GM12878 (cell line): ENCODE results near the gene NXN. TPM values are rescaled to one million over a fixed set of nuclear protein-coding genes. Genes with fewer than 3 reads are reported as not detected.

ENCODE experiments used
- ATAC-seq: fragments of 200-7000 bp; cut with Tn5 transposase; 3 replicates; pipeline ENCODE4 v1.9.1; 2020; ENCODE audit warnings: mild to moderate bottlenecking, moderate library complexity
- BruUV-seq: library from RNA; stranded (reverse); fragments of 400-500 nt; replicated peaks from 2 replicates; lab custom pipeline; 2021; lab: Mats Ljungman, UMichigan
- CTCF ChIA-PET: fragments of 300-600 bp; sonication (Branson Sonifier 250); formaldehyde crosslinking; extraction: SDS; loops from one replicate; lab custom pipeline; 2021; ENCODE audit warnings: inconsistent platforms; lab: Yijun Ruan, JAX
- POLR2A ChIA-PET: fragments of 350-600 bp; formaldehyde crosslinking; extraction: SDS; loops from one replicate; lab custom pipeline; 2021; ENCODE audit warnings: inconsistent platforms; lab: Charles Lee
- RAD21 ChIA-PET: fragments of 300-600 bp; sonication (Branson Sonifier 250); formaldehyde crosslinking; loops from one replicate; lab custom pipeline; 2023; ENCODE audit warnings: antibody characterized with exemption; ENCODE audit not compliant: unreplicated experiment; lab: Charles Lee
- SMC1A ChIA-PET: fragments of 300-600 bp; sonication (Branson Sonifier 250); formaldehyde crosslinking; loops from one replicate; lab custom pipeline; 2023; ENCODE audit not compliant: unreplicated experiment, uncharacterized antibody; lab: Charles Lee
- DNase-seq: peaks from one replicate; pipeline ENCODE4 v3.0.0-alpha.2; 2011; ENCODE audit warnings: low read depth, low spot score
- FAIRE-seq: peaks from 3 replicates; lab custom pipeline; 2011; peaks lifted over from hg19 to GRCh38; lab: Jason Lieb, UNC
- H2AFZ ChIP-seq: 2 replicates; pipeline ENCODE4 v1.6.0; 2011; ENCODE audit warnings: low read depth, low read length, control low read depth; ENCODE audit not compliant: control insufficient read depth
- H3K27ac ChIP-seq: 2 replicates; pipeline ENCODE4 v1.5.1; 2011; ENCODE audit warnings: control low read depth; ENCODE audit not compliant: control insufficient read depth, insufficient read depth
- H3K27me3 ChIP-seq, 2 experiments: replicated peaks in 1 of 2; 2 replicates each; pipeline versions ENCODE4 v1.6.0 to v1.6.1; 2011; ENCODE audit warnings: low read length in 1 of 2; ENCODE audit not compliant: control insufficient read depth in 2 of 2, insufficient read depth in 2 of 2
- H3K36me3 ChIP-seq, 2 experiments: 2 replicates each; pipeline ENCODE4 v1.5.1; 2011; ENCODE audit warnings: low read length in 1 of 2; ENCODE audit not compliant: control insufficient read depth in 2 of 2, insufficient read depth in 2 of 2
- H3K4me1 ChIP-seq: 2 replicates; pipeline ENCODE4 v1.6.1; 2011; ENCODE audit warnings: mild to moderate bottlenecking, low read length, moderate library complexity, mixed read lengths; ENCODE audit not compliant: control insufficient read depth, insufficient read depth
- H3K4me2 ChIP-seq: 2 replicates; pipeline ENCODE4 v1.6.0; 2011; ENCODE audit warnings: control low read depth; ENCODE audit not compliant: control insufficient read depth, insufficient read depth
- H3K4me3 ChIP-seq: fragments of 200-600 bp; sonication (generic); 2 replicates; pipeline ENCODE4 v1.5.1; 2016
- H3K79me2 ChIP-seq: 2 replicates; pipeline ENCODE4 v1.6.0; 2011; ENCODE audit warnings: low read length; ENCODE audit not compliant: control insufficient read depth, insufficient read depth
- H3K9ac ChIP-seq: 2 replicates; pipeline ENCODE4 v1.8.0; 2011; ENCODE audit warnings: low read length, control low read depth, mixed read lengths; ENCODE audit not compliant: control insufficient read depth, insufficient read depth
- H3K9me3 ChIP-seq: replicated peaks from 3 replicates; pipeline ENCODE4 v1.5.1; 2011; ENCODE audit warnings: mild to moderate bottlenecking, low read length; ENCODE audit not compliant: control insufficient read depth, insufficient read depth
- H4K20me1 ChIP-seq: 2 replicates; pipeline ENCODE4 v1.6.0; 2011; ENCODE audit not compliant: control insufficient read depth, insufficient read depth
- E4F1 ChIP-seq: fragments of 450-650 bp; IDR thresholded peaks from 2 replicates; pipeline ENCODE4 v1.6.1; 2018; ENCODE audit warnings: borderline replicate concordance, mild to moderate bottlenecking; ENCODE audit not compliant: partially characterized antibody
- MXI1 ChIP-seq: fragments of 150-350 bp; IDR thresholded peaks from 2 replicates; pipeline ENCODE4 v1.6.1; 2011; ENCODE audit warnings: low read depth, mild to moderate bottlenecking, inconsistent platforms, low read length, improper control_type of control experiment
- NFXL1 ChIP-seq: fragments of 450-650 bp; IDR thresholded peaks from 2 replicates; pipeline ENCODE4 v1.6.1; 2017; ENCODE audit warnings: antibody characterized with exemption, mild to moderate bottlenecking, borderline replicate concordance
- RAD21 ChIP-seq: IDR thresholded peaks from 2 replicates; pipeline ENCODE4 v1.6.1; 2011; ENCODE audit warnings: mild to moderate bottlenecking, low read depth, low read length, moderate library complexity; ENCODE audit not compliant: insufficient read depth
- SPI1 ChIP-seq: IDR thresholded peaks from 2 replicates; pipeline ENCODE4 v1.6.1; 2011; ENCODE audit warnings: low read depth, mild to moderate bottlenecking, low read length, moderate library complexity, borderline replicate concordance; ENCODE audit not compliant: insufficient read depth
- TAF1 ChIP-seq: IDR thresholded peaks from 2 replicates; pipeline ENCODE4 v1.6.1; 2011; ENCODE audit warnings: mild to moderate bottlenecking, low read depth, low read length, borderline replicate concordance
- ZSCAN29 ChIP-seq: fragments of 450-650 bp; IDR thresholded peaks from 2 replicates; pipeline ENCODE4 v1.6.1; 2017; ENCODE audit warnings: mild to moderate bottlenecking, moderate library complexity
- ZZZ3 ChIP-seq: IDR thresholded peaks from 2 replicates; pipeline ENCODE4 v1.6.1; 2011; ENCODE audit warnings: low read depth; ENCODE audit not compliant: control insufficient read depth, insufficient read length
- WGBS: methylation state at CpG from one replicate; pipeline ENCODE4 v1.1.6; 2016; ENCODE audit warnings: low lambda C conversion rate; ENCODE audit not compliant: insufficient replicate concordance, insufficient coverage; ENCODE audit errors: missing lambda C conversion rate; 5-methylcytosine and 5-hydroxymethylcytosine counted together
- in situ Hi-C: fragments of 300-500 bp; cut with MboI; formaldehyde crosslinking; loops from 9 replicates; pipeline ENCODE4 v1.14.3; 2018; ENCODE audit warnings: mixed read lengths
- intact Hi-C: fragments of 100-400 bp; cut with micrococcal nuclease; formaldehyde crosslinking; loops from one replicate; pipeline ENCODE4 v1.14.2; 2022; ENCODE audit not compliant: unreplicated experiment
- polyA plus RNA-seq, 11 experiments: library from polyadenylated mRNA; depleted of rRNA in 4 of 11; unstranded in 6 of 11; stranded (reverse) in 5 of 11; fragments of >200 nt; fragmentation: Nextera tagmentation in 4 of 11; fragmentation: Illumina TruSeq in 1 of 11; extraction: Ambion mirVana in 4 of 11; extraction: Trizol in 1 of 11; gene quantifications; 1 replicate in 1 of 11; 2 replicates in 10 of 11; pipeline versions ENCODE4 v1.2.1 to v1.2.3, GENCODE V29; 2011 to 2016; ENCODE audit warnings: inconsistent platforms in 2 of 11, missing spikeins in 2 of 11, low read depth in 1 of 11
- total RNA-seq, 4 experiments: library from RNA; depleted of rRNA in 3 of 4; stranded (reverse); fragments of >200 nt in 3 of 4; fragmentation: Illumina TruSeq in 1 of 4; extraction: Trizol in 1 of 4; gene quantifications; 2 replicates each; pipeline versions ENCODE4 v1.2.1 to v1.2.3, GENCODE V29; 2013 to 2021
- TF ChIP-seq, protein P1 (sequence below): fragments of 150-350 bp; IDR thresholded peaks from 2 replicates; pipeline ENCODE4 v1.6.1; 2014; ENCODE audit warnings: mild to moderate bottlenecking, low read depth, low read length
- TF ChIP-seq, protein P2 (sequence below): IDR thresholded peaks from 2 replicates; pipeline ENCODE4 v1.6.1; 2012; ENCODE audit warnings: improper control_type of control experiment, low read depth, low read length; ENCODE audit not compliant: insufficient replicate concordance

NXN gene
- total and polyA plus RNA-seq, 10 of the 15 experiments (the other 5 are each of a cell fraction or from before 2014, with no cell fraction given) = 0.04 to 1.2 (median 0.30) TPM

DNA sequence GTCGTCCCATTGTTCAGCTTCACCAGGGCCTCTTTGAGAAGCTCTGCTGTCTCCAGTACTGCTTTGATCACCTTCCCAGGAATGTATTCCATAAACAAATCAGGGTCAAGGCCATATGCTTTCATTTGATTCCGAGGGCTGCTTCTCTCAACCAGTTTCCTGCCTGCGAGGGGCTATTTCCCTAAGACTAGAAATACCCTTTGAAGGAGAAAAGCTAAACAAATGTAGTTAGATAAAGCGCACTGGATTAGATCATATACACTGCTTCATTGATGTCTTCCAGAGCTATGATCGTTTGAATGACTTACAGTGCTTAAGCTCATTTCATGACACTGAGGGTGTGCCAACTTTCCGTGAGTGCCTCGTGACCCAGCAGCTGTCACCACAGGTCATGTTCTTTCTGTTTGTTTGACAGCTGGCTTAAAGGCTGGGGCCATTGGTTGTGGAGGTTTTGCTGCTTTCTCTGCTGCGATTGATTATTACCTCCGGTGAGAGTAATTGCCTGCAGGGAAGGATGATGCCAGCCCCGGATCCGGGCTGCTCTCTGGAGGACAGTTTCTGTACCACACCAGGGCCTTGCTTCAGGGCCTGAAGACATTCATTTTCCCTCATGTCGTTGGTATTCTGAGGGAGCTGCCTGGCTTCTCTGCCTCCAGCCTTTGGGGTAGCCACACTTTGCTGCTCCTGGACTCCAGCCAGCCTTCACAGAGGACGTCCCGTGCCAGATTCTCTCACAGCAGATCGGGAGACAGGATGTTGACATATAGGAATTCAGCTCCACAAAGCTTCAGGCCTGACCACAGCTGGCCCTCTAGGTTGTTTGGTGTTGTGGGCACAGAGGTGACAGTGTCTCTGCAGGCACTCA, 21.3 kb upstream of the NXN start:
- WGBS = 92% methylated on average over 15 of the region's 15 CpGs
- RAD21 ChIA-PET = no interaction called here
- TF ChIP-seq TAF1 (no peak), RAD21 (no peak), E4F1 (no peak), NFXL1 (no peak), SPI1 (no peak), ZZZ3 (no peak), ZSCAN29 (no peak), MXI1 (no peak)
- TF ChIP-seq, protein P1, sequence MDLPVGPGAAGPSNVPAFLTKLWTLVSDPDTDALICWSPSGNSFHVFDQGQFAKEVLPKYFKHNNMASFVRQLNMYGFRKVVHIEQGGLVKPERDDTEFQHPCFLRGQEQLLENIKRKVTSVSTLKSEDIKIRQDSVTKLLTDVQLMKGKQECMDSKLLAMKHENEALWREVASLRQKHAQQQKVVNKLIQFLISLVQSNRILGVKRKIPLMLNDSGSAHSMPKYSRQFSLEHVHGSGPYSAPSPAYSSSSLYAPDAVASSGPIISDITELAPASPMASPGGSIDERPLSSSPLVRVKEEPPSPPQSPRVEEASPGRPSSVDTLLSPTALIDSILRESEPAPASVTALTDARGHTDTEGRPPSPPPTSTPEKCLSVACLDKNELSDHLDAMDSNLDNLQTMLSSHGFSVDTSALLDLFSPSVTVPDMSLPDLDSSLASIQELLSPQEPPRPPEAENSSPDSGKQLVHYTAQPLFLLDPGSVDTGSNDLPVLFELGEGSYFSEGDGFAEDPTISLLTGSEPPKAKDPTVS = no peak
- TF ChIP-seq, protein P2, sequence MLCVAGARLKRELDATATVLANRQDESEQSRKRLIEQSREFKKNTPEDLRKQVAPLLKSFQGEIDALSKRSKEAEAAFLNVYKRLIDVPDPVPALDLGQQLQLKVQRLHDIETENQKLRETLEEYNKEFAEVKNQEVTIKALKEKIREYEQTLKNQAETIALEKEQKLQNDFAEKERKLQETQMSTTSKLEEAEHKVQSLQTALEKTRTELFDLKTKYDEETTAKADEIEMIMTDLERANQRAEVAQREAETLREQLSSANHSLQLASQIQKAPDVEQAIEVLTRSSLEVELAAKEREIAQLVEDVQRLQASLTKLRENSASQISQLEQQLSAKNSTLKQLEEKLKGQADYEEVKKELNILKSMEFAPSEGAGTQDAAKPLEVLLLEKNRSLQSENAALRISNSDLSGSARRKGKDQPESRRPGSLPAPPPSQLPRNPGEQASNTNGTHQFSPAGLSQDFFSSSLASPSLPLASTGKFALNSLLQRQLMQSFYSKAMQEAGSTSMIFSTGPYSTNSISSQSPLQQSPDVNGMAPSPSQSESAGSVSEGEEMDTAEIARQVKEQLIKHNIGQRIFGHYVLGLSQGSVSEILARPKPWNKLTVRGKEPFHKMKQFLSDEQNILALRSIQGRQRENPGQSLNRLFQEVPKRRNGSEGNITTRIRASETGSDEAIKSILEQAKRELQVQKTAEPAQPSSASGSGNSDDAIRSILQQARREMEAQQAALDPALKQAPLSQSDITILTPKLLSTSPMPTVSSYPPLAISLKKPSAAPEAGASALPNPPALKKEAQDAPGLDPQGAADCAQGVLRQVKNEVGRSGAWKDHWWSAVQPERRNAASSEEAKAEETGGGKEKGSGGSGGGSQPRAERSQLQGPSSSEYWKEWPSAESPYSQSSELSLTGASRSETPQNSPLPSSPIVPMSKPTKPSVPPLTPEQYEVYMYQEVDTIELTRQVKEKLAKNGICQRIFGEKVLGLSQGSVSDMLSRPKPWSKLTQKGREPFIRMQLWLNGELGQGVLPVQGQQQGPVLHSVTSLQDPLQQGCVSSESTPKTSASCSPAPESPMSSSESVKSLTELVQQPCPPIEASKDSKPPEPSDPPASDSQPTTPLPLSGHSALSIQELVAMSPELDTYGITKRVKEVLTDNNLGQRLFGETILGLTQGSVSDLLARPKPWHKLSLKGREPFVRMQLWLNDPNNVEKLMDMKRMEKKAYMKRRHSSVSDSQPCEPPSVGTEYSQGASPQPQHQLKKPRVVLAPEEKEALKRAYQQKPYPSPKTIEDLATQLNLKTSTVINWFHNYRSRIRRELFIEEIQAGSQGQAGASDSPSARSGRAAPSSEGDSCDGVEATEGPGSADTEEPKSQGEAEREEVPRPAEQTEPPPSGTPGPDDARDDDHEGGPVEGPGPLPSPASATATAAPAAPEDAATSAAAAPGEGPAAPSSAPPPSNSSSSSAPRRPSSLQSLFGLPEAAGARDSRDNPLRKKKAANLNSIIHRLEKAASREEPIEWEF = no peak

More for the DNA sequence above, 21.3 kb upstream of the NXN start:
- Histone ChIP-seq H2AFZ (no peak overlapping the region), H3K9me3 (no peaks in the 10 kb centered on the region), H3K79me2 (peaks cover 16% of the 10 kb centered on the region), H3K4me3 (no peak overlapping the region), H4K20me1 (no peaks in the 10 kb centered on the region), H3K27me3 (no peaks in the 10 kb centered on the region), H3K9ac (no peak overlapping the region), H3K36me3 (peaks cover 17 to 26% of the 10 kb centered on the region in 2 experiments), H3K27ac (no peak overlapping the region), H3K4me2 (no peak overlapping the region), H3K4me1 (peaks cover 6% of the 10 kb centered on the region; the same call in 1 of the 2 replicates)
- SMC1A ChIA-PET = interaction anchor here (0.9 kb wide), 1 partner anchor 589 kb away, joined by 4 read pairs; no protein-coding TSS in a partner anchor
- FAIRE-seq (no peak), DNase-seq (no peak), ATAC-seq (no peak)
- CTCF ChIA-PET = interaction anchor here (0.6 to 3.2 kb wide), 4 partner anchors 20 to 218 kb away, joined by 3 to 20 read pairs (median 9); partner anchors contain the start of gene NXN
- no TSS peak for BruUV-seq
- in situ Hi-C loops (no loop called here), intact Hi-C loops (no loop called here)
- POLR2A ChIA-PET = no interaction called here
